ENCODE measurements around the gene PLXNB3. TPM values are rescaled to one million over a fixed set of nuclear protein-coding genes. Genes with fewer than 3 reads are reported as not detected.

The PLXNB3 gene
- total RNA-seq, 1 experiment from 2014 or later = 2.5 TPM

- peaks cover 11% of the 10 kb centered on the region for H3K36me3 Mint-ChIP-seq
- H3K27me3 Mint-ChIP-seq (ENCODE audit: low read depth) = no peaks in the 10 kb centered on the region; the same call in 1 of the 2 replicates
- ChIA-PET CTCF (interaction anchor here (0.6 to 1.8 kb wide), 9 partner anchors 10 to 256 kb away, joined by 3 to 5 read pairs (median 4); partner anchors contain the start of genes ARHGAP4, HAUS7 and SLC6A8), POLR2A (interaction anchor here (0.6 to 1.1 kb wide), 2 partner anchors 199 to 200 kb away, joined by 3 to 4 read pairs; partner anchors contain the start of gene ARHGAP4)
- H3K4me1 Mint-ChIP-seq = peaks cover 18% of the 10 kb centered on the region
- H3K27ac Mint-ChIP-seq = peak overlapping the region; percentile 76
- H3K4me3 Mint-ChIP-seq = no peak overlapping the region
- DNase-seq (ENCODE audit: low spot score) (peak; percentile 82), ATAC-seq (peak; percentile 60)
- no peak for TF ChIP-seq ATF6 (CRISPR knock-in tag; IDR thresholded peaks at IDR 0.05)
- TF ChIP-seq, protein P1, sequence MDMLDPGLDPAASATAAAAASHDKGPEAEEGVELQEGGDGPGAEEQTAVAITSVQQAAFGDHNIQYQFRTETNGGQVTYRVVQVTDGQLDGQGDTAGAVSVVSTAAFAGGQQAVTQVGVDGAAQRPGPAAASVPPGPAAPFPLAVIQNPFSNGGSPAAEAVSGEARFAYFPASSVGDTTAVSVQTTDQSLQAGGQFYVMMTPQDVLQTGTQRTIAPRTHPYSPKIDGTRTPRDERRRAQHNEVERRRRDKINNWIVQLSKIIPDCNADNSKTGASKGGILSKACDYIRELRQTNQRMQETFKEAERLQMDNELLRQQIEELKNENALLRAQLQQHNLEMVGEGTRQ (CRISPR knock-in tag; IDR thresholded peaks at IDR 0.05) = no peak
- no peak for TF ChIP-seq GRHL2 (CRISPR knock-in tag; IDR thresholded peaks at IDR 0.05; ENCODE audit: insufficient replicate concordance, severe bottlenecking)
- no peak for TF ChIP-seq ZNF425 (CRISPR knock-in tag; conservative IDR thresholded peaks at IDR 0.05)
- TF ChIP-seq SMAD4 (CRISPR knock-in tag; IDR thresholded peaks at IDR 0.05) = no peak
- no peak for TF ChIP-seq TEAD1 (CRISPR knock-in tag; IDR thresholded peaks at IDR 0.05)
- TF ChIP-seq SP1 (CRISPR knock-in tag; conservative IDR thresholded peaks at IDR 0.05) = 0 out of 2 replicates have a peak, but pooled peaks have one; percentile 23
- peak; percentile 33; the same call in 1 of the 2 replicates for TF ChIP-seq NR1H2 (CRISPR knock-in tag; IDR thresholded peaks at IDR 0.05)
- no peak for TF ChIP-seq ZNF138 (CRISPR knock-in tag; conservative IDR thresholded peaks at IDR 0.05)
- no peak for TF ChIP-seq ATF1 (CRISPR knock-in tag; IDR thresholded peaks at IDR 0.05)
- no peak for TF ChIP-seq EMX1 (CRISPR knock-in tag; IDR thresholded peaks at IDR 0.05)
- TF ChIP-seq GTF2I (CRISPR knock-in tag; conservative IDR thresholded peaks at IDR 0.05) = no peak
- TF ChIP-seq SOX15 (CRISPR knock-in tag; IDR thresholded peaks at IDR 0.05) = no peak
- 0 out of 2 replicates have a peak, but pooled peaks have one; percentile 33 for TF ChIP-seq NFE2L1 (CRISPR knock-in tag; IDR thresholded peaks at IDR 0.05)
- TF ChIP-seq, protein P2, sequence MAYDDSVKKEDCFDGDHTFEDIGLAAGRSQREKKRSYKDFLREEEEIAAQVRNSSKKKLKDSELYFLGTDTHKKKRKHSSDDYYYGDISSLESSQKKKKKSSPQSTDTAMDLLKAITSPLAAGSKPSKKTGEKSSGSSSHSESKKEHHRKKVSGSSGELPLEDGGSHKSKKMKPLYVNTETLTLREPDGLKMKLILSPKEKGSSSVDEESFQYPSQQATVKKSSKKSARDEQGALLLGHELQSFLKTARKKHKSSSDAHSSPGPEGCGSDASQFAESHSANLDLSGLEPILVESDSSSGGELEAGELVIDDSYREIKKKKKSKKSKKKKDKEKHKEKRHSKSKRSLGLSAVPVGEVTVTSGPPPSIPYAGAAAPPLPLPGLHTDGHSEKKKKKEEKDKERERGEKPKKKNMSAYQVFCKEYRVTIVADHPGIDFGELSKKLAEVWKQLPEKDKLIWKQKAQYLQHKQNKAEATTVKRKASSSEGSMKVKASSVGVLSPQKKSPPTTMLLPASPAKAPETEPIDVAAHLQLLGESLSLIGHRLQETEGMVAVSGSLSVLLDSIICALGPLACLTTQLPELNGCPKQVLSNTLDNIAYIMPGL (CRISPR knock-in tag; IDR thresholded peaks at IDR 0.05) = no peak
- no peak for TF ChIP-seq FOXK1 (CRISPR knock-in tag; IDR thresholded peaks at IDR 0.05)
- no peak for TF ChIP-seq NFYB (CRISPR knock-in tag; conservative IDR thresholded peaks at IDR 0.05; ENCODE audit: low read depth)
- TF ChIP-seq ZNF121 (CRISPR knock-in tag; IDR thresholded peaks at IDR 0.05) = peak; percentile 76
- H3K9me3 Mint-ChIP-seq = peaks cover 3% of the 10 kb centered on the region; the same call in 1 of the 2 replicates
Measured at GRCh38 chrX:153726286-153727122, 37.5 kb upstream of the PLXNB3 start.

Data from WTC11 (cell line).